ENCODE measurements around the gene RPN2. TPM values are rescaled to one million over a fixed set of nuclear protein-coding genes. Genes with fewer than 3 reads are reported as not detected.

The RPN2 gene
- total and polyA plus RNA-seq, 9 of the 15 experiments (the other 6 are each of a cell fraction or from before 2014, with no cell fraction given) = 168 to 548 (median 325) TPM

DNA sequence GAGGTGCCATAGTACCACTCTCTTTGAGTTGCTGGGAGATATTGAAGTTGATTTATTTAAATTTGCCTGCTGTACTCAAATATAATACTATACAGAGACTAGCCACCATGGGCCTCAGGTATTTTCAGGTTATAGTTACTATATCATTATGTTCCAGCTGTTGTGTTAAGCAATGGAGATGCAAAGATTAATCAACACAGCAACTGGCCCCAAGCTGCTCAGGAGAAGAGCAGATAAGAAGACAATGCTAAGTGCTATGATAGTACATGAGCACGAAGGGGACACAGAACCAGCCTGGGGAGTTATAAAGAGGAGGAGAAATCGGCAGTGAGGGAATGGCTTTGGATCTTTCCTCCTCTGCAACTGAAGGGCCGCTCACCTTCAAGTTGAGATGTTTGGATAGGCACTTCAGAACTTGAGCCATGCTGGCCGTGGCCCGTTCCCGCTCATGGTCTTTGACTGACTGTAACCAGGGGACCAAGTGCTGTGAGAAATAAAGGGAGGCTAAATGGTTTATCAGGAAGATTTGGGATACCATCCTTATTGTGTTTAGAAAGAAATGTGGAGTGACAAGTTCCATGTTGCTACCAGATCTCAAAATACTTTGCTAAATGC, 24.3 kb upstream of the RPN2 start (continued):
- TF ChIP-seq, protein P1, sequence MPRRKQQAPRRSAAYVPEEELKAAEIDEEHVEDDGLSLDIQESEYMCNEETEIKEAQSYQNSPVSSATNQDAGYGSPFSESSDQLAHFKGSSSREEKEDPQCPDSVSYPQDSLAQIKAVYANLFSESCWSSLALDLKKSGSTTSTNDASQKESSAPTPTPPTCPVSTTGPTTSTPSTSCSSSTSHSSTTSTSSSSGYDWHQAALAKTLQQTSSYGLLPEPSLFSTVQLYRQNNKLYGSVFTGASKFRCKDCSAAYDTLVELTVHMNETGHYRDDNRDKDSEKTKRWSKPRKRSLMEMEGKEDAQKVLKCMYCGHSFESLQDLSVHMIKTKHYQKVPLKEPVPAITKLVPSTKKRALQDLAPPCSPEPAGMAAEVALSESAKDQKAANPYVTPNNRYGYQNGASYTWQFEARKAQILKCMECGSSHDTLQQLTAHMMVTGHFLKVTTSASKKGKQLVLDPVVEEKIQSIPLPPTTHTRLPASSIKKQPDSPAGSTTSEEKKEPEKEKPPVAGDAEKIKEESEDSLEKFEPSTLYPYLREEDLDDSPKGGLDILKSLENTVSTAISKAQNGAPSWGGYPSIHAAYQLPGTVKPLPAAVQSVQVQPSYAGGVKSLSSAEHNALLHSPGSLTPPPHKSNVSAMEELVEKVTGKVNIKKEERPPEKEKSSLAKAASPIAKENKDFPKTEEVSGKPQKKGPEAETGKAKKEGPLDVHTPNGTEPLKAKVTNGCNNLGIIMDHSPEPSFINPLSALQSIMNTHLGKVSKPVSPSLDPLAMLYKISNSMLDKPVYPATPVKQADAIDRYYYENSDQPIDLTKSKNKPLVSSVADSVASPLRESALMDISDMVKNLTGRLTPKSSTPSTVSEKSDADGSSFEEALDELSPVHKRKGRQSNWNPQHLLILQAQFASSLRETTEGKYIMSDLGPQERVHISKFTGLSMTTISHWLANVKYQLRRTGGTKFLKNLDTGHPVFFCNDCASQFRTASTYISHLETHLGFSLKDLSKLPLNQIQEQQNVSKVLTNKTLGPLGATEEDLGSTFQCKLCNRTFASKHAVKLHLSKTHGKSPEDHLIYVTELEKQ (CRISPR knock-in tag; IDR thresholded peaks at IDR 0.05) = 0 out of 2 replicates have a peak, but pooled peaks have one; percentile 14
- TF ChIP-seq, protein P2, sequence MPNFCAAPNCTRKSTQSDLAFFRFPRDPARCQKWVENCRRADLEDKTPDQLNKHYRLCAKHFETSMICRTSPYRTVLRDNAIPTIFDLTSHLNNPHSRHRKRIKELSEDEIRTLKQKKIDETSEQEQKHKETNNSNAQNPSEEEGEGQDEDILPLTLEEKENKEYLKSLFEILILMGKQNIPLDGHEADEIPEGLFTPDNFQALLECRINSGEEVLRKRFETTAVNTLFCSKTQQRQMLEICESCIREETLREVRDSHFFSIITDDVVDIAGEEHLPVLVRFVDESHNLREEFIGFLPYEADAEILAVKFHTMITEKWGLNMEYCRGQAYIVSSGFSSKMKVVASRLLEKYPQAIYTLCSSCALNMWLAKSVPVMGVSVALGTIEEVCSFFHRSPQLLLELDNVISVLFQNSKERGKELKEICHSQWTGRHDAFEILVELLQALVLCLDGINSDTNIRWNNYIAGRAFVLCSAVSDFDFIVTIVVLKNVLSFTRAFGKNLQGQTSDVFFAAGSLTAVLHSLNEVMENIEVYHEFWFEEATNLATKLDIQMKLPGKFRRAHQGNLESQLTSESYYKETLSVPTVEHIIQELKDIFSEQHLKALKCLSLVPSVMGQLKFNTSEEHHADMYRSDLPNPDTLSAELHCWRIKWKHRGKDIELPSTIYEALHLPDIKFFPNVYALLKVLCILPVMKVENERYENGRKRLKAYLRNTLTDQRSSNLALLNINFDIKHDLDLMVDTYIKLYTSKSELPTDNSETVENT (CRISPR knock-in tag; IDR thresholded peaks at IDR 0.05) = no peak
- TF ChIP-seq, protein P3, sequence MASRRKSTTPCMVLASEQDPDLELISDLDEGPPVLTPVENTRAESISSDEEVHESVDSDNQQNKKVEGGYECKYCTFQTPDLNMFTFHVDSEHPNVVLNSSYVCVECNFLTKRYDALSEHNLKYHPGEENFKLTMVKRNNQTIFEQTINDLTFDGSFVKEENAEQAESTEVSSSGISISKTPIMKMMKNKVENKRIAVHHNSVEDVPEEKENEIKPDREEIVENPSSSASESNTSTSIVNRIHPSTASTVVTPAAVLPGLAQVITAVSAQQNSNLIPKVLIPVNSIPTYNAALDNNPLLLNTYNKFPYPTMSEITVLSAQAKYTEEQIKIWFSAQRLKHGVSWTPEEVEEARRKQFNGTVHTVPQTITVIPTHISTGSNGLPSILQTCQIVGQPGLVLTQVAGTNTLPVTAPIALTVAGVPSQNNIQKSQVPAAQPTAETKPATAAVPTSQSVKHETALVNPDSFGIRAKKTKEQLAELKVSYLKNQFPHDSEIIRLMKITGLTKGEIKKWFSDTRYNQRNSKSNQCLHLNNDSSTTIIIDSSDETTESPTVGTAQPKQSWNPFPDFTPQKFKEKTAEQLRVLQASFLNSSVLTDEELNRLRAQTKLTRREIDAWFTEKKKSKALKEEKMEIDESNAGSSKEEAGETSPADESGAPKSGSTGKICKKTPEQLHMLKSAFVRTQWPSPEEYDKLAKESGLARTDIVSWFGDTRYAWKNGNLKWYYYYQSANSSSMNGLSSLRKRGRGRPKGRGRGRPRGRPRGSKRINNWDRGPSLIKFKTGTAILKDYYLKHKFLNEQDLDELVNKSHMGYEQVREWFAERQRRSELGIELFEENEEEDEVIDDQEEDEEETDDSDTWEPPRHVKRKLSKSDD (conservative IDR thresholded peaks at IDR 0.05; ENCODE audit: low read length) = no peak
- TF ChIP-seq ZSCAN29 (IDR thresholded peaks at IDR 0.05) (no peak), SLC30A9 (CRISPR knock-in tag; IDR thresholded peaks at IDR 0.05) (no peak), SMAD1 (IDR thresholded peaks at IDR 0.05; ENCODE audit: low read depth, low read length, partially characterized antibody) (peak; percentile 32), ZBTB17 (CRISPR knock-in tag; IDR thresholded peaks at IDR 0.05) (peak; percentile 72; the same call in 1 of the 2 replicates), HDAC1 (IDR thresholded peaks at IDR 0.05) (peak in 1 of 2 experiments; percentile 58; a peak in 1 of 4 replicates), TBL1XR1 (IDR thresholded peaks at IDR 0.05; ENCODE audit: low read length in 2 of 2) (peak; percentile 65 to 80; a peak in 3 of 4 replicates), TRIM28 (IDR thresholded peaks at IDR 0.05) (0 out of 2 replicates have a peak, but pooled peaks have one; percentile 36), CBX3 (IDR thresholded peaks at IDR 0.05; ENCODE audit: borderline replicate concordance in 1 of 2, low read length in 2 of 2) (peak in 1 of 2 experiments; percentile 42; a peak in 1 of 3 replicates), NRF1 (conservative IDR thresholded peaks at IDR 0.05 in 1 of 2, IDR thresholded peaks at IDR 0.05 in 1 of 2) (peak; percentile 20 to 38; a peak in 1 of 4 replicates), ATF1 (CRISPR knock-in tag; IDR thresholded peaks at IDR 0.05) (no peak), ATF1 (tag; IDR thresholded peaks at IDR 0.05) (0 out of 2 replicates have a peak, but pooled peaks have one; percentile 26), GATAD2A (IDR thresholded peaks at IDR 0.05) (0 out of 2 replicates have a peak, but pooled peaks have one; percentile 52), FOSL1 (tag; conservative IDR thresholded peaks at IDR 0.05) (peak; percentile 53; the same call in 1 of the 2 replicates)
- TF ChIP-seq, protein P4, sequence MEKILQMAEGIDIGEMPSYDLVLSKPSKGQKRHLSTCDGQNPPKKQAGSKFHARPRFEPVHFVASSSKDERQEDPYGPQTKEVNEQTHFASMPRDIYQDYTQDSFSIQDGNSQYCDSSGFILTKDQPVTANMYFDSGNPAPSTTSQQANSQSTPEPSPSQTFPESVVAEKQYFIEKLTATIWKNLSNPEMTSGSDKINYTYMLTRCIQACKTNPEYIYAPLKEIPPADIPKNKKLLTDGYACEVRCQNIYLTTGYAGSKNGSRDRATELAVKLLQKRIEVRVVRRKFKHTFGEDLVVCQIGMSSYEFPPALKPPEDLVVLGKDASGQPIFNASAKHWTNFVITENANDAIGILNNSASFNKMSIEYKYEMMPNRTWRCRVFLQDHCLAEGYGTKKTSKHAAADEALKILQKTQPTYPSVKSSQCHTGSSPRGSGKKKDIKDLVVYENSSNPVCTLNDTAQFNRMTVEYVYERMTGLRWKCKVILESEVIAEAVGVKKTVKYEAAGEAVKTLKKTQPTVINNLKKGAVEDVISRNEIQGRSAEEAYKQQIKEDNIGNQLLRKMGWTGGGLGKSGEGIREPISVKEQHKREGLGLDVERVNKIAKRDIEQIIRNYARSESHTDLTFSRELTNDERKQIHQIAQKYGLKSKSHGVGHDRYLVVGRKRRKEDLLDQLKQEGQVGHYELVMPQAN (IDR thresholded peaks at IDR 0.05; ENCODE audit: borderline replicate concordance) = no peak
